OCI-LY1 (cell line): ENCODE data around the gene USH2A.

Experiments used
- H2AFZ ChIP-seq: fragments of 200-600 bp; sonication (generic), shearing (Covaris generic); 2 replicates; pipeline ENCODE4 v1.6.0; 2014; ENCODE audit warnings: antibody characterized with exemption, mild to moderate bottlenecking, low read length
- H3F3A ChIP-seq: fragments of 200-600 bp; sonication (generic), shearing (Covaris generic); 2 replicates; pipeline ENCODE4 v1.6.0; 2014; ENCODE audit warnings: mild to moderate bottlenecking, antibody characterized with exemption, low read length, moderate library complexity; ENCODE audit not compliant: insufficient read depth
- H3K27ac ChIP-seq: fragments of 200-600 bp; sonication (generic); 2 replicates; pipeline ENCODE4 v1.5.1; 2014; ENCODE audit warnings: low read length, mixed run types, mild to moderate bottlenecking, low read depth; ENCODE audit not compliant: poor library complexity, severe bottlenecking
- H3K27me3 ChIP-seq: fragments of 200-600 bp; sonication (generic); 2 replicates; pipeline ENCODE4 v1.6.0; 2014; ENCODE audit warnings: antibody characterized with exemption, mild to moderate bottlenecking, low read length, moderate library complexity; ENCODE audit not compliant: insufficient read depth
- H3K36me3 ChIP-seq: fragments of 200-600 bp; sonication (generic); 2 replicates; pipeline ENCODE4 v1.6.1; 2014; ENCODE audit warnings: mild to moderate bottlenecking, antibody characterized with exemption, low read length, moderate library complexity, mixed read lengths; ENCODE audit not compliant: insufficient read depth
- H3K4me1 ChIP-seq: fragments of 200-600 bp; sonication (generic); 2 replicates; pipeline ENCODE4 v1.5.1; 2014; ENCODE audit warnings: mild to moderate bottlenecking, low read length, moderate library complexity; ENCODE audit not compliant: insufficient read depth, severe bottlenecking
- H3K4me2 ChIP-seq: fragments of 200-600 bp; sonication (generic), shearing (Covaris generic); 2 replicates; pipeline ENCODE4 v1.6.1; 2014; ENCODE audit warnings: low read length
- H3K4me3 ChIP-seq: fragments of 200-600 bp; sonication (generic); 2 replicates; pipeline ENCODE4 v1.5.1; 2014; ENCODE audit warnings: low read length, low read depth, mild to moderate bottlenecking, mixed read lengths; ENCODE audit not compliant: poor library complexity, severe bottlenecking
- H3K79me2 ChIP-seq: fragments of 200-600 bp; shearing (Covaris generic); 2 replicates; pipeline ENCODE4 v1.6.1; 2016; ENCODE audit warnings: mixed run types, low read length, mixed read lengths; ENCODE audit not compliant: insufficient read depth
- H3K9ac ChIP-seq: fragments of 200-600 bp; sonication (generic), shearing (Covaris generic); 2 replicates; pipeline ENCODE4 v1.6.1; 2014; ENCODE audit warnings: mild to moderate bottlenecking, low read length, mixed read lengths
- H3K9me2 ChIP-seq: fragments of 200-600 bp; sonication (generic), shearing (Covaris generic); 2 replicates; pipeline ENCODE4 v1.6.1; 2014; ENCODE audit warnings: low read depth, mild to moderate bottlenecking, low read length, mixed read lengths
- H3K9me3 ChIP-seq: fragments of 200-600 bp; shearing (Covaris generic); 2 replicates; pipeline ENCODE4 v1.6.1; 2014; ENCODE audit warnings: low read length, mixed read lengths
- H4K20me1 ChIP-seq: fragments of 200-600 bp; sonication (generic), shearing (Covaris generic); 2 replicates; pipeline ENCODE4 v1.6.0; 2016; ENCODE audit warnings: mild to moderate bottlenecking, low read length; ENCODE audit not compliant: insufficient read depth
- EZH2 ChIP-seq: fragments of 200-600 bp; sonication (generic), shearing (Covaris generic); IDR thresholded peaks from 2 replicates; pipeline ENCODE4 v1.8.0; 2017; ENCODE audit warnings: borderline replicate concordance, mixed run types, mild to moderate bottlenecking, antibody characterized with exemption, low read length, moderate library complexity, mixed read lengths
- TF ChIP-seq, protein P1 (sequence below): fragments of 200-600 bp; sonication (generic), shearing (Covaris generic); IDR thresholded peaks from 2 replicates; pipeline ENCODE4 v1.5.1; 2017; ENCODE audit warnings: mild to moderate bottlenecking, antibody characterized with exemption, low read length, moderate library complexity, mixed read lengths

The USH2A gene

DNA sequence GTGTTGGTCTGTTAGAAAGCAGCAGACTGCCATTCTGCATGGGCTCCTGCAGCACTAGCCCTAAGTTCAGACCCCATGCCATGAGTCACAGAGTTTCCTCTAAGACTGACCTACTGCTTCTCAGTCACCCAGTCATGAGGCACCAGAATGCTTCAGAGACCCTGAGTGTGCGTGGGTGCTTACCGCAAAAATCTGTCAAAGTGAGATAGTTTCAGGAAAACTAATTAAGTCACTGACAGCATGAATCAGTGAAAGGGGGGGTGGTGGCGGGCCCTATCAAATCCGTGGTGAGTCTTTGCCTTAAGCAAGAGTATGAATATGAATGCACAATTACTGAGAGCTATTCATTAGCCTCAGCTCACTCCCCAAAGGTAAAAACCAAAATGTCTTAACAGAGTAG lies 758.0 kb downstream of the USH2A start:
- H2AFZ ChIP-seq, result no peak overlapping the region
- no peaks in the 10 kb centered on the region for H3K9me3 ChIP-seq
- H4K20me1 ChIP-seq, result no peaks in the 10 kb centered on the region
- no peaks in the 10 kb centered on the region for H3K9me2 ChIP-seq
- H3K36me3 ChIP-seq, result no peaks in the 10 kb centered on the region
- no peaks in the 10 kb centered on the region for H3K27me3 ChIP-seq
- no peaks in the 10 kb centered on the region for H3K4me1 ChIP-seq
- TF ChIP-seq EZH2, result no peak
- TF ChIP-seq, protein P1, sequence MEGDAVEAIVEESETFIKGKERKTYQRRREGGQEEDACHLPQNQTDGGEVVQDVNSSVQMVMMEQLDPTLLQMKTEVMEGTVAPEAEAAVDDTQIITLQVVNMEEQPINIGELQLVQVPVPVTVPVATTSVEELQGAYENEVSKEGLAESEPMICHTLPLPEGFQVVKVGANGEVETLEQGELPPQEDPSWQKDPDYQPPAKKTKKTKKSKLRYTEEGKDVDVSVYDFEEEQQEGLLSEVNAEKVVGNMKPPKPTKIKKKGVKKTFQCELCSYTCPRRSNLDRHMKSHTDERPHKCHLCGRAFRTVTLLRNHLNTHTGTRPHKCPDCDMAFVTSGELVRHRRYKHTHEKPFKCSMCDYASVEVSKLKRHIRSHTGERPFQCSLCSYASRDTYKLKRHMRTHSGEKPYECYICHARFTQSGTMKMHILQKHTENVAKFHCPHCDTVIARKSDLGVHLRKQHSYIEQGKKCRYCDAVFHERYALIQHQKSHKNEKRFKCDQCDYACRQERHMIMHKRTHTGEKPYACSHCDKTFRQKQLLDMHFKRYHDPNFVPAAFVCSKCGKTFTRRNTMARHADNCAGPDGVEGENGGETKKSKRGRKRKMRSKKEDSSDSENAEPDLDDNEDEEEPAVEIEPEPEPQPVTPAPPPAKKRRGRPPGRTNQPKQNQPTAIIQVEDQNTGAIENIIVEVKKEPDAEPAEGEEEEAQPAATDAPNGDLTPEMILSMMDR, result no peak
- no peak overlapping the region for H3K4me2 ChIP-seq
- no peak overlapping the region for H3K4me3 ChIP-seq
- H3F3A ChIP-seq, result no peaks in the 10 kb centered on the region
- no peak overlapping the region for H3K9ac ChIP-seq
- no peak overlapping the region for H3K27ac ChIP-seq
- no peaks in the 10 kb centered on the region for H3K79me2 ChIP-seq

DNA sequence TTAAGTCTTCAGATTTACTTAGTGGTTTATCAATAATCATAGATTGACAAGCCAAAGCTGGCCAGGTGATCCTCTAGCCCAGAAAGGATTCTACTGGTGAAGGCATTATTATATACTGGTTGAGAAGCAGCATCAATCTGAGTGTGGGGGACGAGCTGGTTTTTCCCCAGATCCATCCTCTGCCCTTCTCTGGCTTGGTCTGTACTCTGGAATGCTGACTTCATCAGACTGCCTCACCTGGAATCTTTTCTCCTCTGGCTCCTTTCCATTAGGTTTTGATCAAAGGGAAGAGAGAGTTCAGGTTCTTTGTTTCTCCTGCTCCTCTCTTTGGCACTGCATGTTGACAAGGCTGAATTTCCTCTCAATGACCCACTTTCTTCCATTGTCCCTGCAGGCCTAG lies 762.2 kb downstream of the USH2A start:
- Histone ChIP-seq H3K27ac (no peak overlapping the region), H3K79me2 (no peaks in the 10 kb centered on the region), H3K9me2 (no peaks in the 10 kb centered on the region), H3K36me3 (no peaks in the 10 kb centered on the region), H3K4me1 (no peaks in the 10 kb centered on the region), H4K20me1 (no peaks in the 10 kb centered on the region), H3K27me3 (no peaks in the 10 kb centered on the region), H3K9ac (no peak overlapping the region), H3F3A (no peaks in the 10 kb centered on the region), H3K4me2 (no peak overlapping the region), H3K9me3 (no peaks in the 10 kb centered on the region), H3K4me3 (no peak overlapping the region), H2AFZ (no peak overlapping the region)
- no peak for TF ChIP-seq EZH2
- TF ChIP-seq, protein P1, result no peak

DNA sequence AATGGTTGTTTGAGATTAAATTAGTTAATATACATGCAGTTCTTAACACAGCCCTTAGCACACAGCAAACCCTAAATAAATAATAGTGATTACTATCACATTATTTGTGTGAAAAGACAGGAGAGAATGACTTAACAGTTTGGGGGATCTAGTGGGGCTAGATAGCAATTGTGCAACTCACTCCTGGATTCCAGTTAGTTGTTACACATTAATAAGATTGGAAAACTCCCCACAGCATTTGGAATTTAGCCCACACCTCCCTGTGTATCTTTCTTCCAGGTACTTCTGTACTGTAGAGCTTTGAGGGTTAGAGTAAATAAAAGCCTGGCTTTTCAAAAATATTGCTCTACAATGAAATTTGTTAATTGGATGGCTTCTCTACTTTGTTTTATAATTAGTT lies 763.0 kb downstream of the USH2A start:
- H3K4me3 ChIP-seq, result no peak overlapping the region
- no peak for TF ChIP-seq EZH2
- TF ChIP-seq, protein P1, result no peak

More for the DNA sequence above, 763.0 kb downstream of the USH2A start:
- no peaks in the 10 kb centered on the region for H4K20me1 ChIP-seq
- no peaks in the 10 kb centered on the region for H3F3A ChIP-seq
- H3K9me3 ChIP-seq, result no peaks in the 10 kb centered on the region
- H3K27me3 ChIP-seq, result no peaks in the 10 kb centered on the region
- H3K4me1 ChIP-seq, result no peaks in the 10 kb centered on the region
- no peaks in the 10 kb centered on the region for H3K9me2 ChIP-seq
- no peaks in the 10 kb centered on the region for H3K79me2 ChIP-seq
- no peak overlapping the region for H3K27ac ChIP-seq
- no peak overlapping the region for H3K4me2 ChIP-seq
- no peak overlapping the region for H2AFZ ChIP-seq
- H3K36me3 ChIP-seq, result no peaks in the 10 kb centered on the region
- H3K9ac ChIP-seq, result no peak overlapping the region
